Sigmoid colon (tissue), 7 donors: ENCODE data around the gene PTH1R. TPM values are rescaled to one million over a fixed set of nuclear protein-coding genes. Genes with fewer than 3 reads are reported as not detected.

Experiments used
- DNase-seq: peaks from one replicate; pipeline ENCODE4 v3.0.0-alpha.2; 2019
- H3K27ac ChIP-seq, 4 donors: fragments of 200-600 bp; sonication (generic); one replicate each; pipeline ENCODE4 v1.5.1; 2016 to 2019; ENCODE audit warnings: mild to moderate bottlenecking in 1 of 4
- H3K27me3 ChIP-seq, 3 donors: fragments of 200-600 bp; sonication (generic); one replicate each; pipeline ENCODE4 v1.5.1; 2019; ENCODE audit warnings: mild to moderate bottlenecking in 1 of 3
- H3K36me3 ChIP-seq, 4 donors: fragments of 200-600 bp; sonication (generic); one replicate each; pipeline ENCODE4 v1.5.1; 2016 to 2019
- H3K4me1 ChIP-seq, 4 donors: fragments of 200-600 bp; sonication (generic); one replicate each; pipeline ENCODE4 v1.5.1; 2017 to 2019
- H3K4me3 ChIP-seq, 4 donors: fragments of 200-600 bp; sonication (generic); one replicate each; pipeline ENCODE4 v1.5.1; 2017 to 2019; ENCODE audit warnings: mild to moderate bottlenecking in 2 of 4, moderate library complexity in 1 of 4
- H3K9me3 ChIP-seq, 4 donors: fragments of 200-600 bp in 3 of 4; sonication (generic) in 3 of 4; one replicate each; pipeline versions ENCODE4 v1.5.1 to v1.6.1; 2013 to 2019
- CTCF ChIP-seq, 4 experiments: fragments of 450-650 bp in 3 of 4; fragments of 200-600 bp in 1 of 4; IDR thresholded peaks; one replicate each; pipeline ENCODE4 v1.5.1; 2016 to 2019; ENCODE audit warnings: antibody characterized with exemption in 4 of 4, mild to moderate bottlenecking in 3 of 4, moderate library complexity in 2 of 4
- EP300 ChIP-seq, 4 donors: sonication (generic); formaldehyde crosslinking; IDR thresholded peaks; one replicate each; pipeline ENCODE4 v1.6.1; 2017; ENCODE audit warnings: antibody characterized with exemption in 4 of 4
- POLR2A ChIP-seq, 2 donors: fragments of 450-650 bp; IDR thresholded peaks; one replicate each; pipeline ENCODE4 v1.6.1; 2016; ENCODE audit warnings: antibody characterized with exemption in 2 of 2, mild to moderate bottlenecking in 2 of 2, moderate library complexity in 2 of 2
- POLR2AphosphoS5 ChIP-seq, 4 donors: sonication (generic); formaldehyde crosslinking; IDR thresholded peaks; one replicate each; pipeline ENCODE4 v1.6.1; 2017; ENCODE audit warnings: antibody characterized with exemption in 4 of 4
- WGBS, 2 donors: extraction: QIAGEN DNeasy Blood & Tissue Kit; methylation state at CpG; one replicate each; pipeline ENCODE4 v1.1.7; 2013; 5-methylcytosine and 5-hydroxymethylcytosine counted together
- intact Hi-C: fragments of 100-400 bp; cut with DNase I; formaldehyde crosslinking; loops from one replicate; pipeline ENCODE4 v1.15.1; 2023
- polyA plus RNA-seq, 3 donors: library from polyadenylated mRNA; stranded (reverse); fragments of 200-250 nt; gene quantifications; one replicate each; pipeline ENCODE4 v1.2.3, GENCODE V29; 2013
- total RNA-seq, 4 donors: library from RNA; depleted of rRNA; stranded (reverse); fragments of >200 nt; gene quantifications; one replicate each; pipeline ENCODE4 v1.1.0, GENCODE V29; 2016
- donor health status: healthy with polysubstance abuse.
- donor health status: Bipolar disorder and iron deficiency.
- donor health status: healthy.

Gene PTH1R
- total and polyA plus RNA-seq, 7 donors = 1.2 to 9.0 (median 4.6) TPM

- H3K9me3 ChIP-seq = no peaks in the 10 kb centered on the region
- DNase-seq = no peak
- peak overlapping the region in 2 of 4 donors; percentile 38 to 56 for H3K27ac ChIP-seq
- H3K4me1 ChIP-seq = peaks cover 0 to 27% (median 20%) of the 10 kb centered on the region in 4 donors
- intact Hi-C loops = no loop called here
- H3K4me3 ChIP-seq = no peak overlapping the region
- TF ChIP-seq POLR2A (IDR thresholded peaks at IDR 0.05) = no peak
- no peak for TF ChIP-seq EP300 (IDR thresholded peaks at IDR 0.05)
- no peak for TF ChIP-seq POLR2AphosphoS5 (IDR thresholded peaks at IDR 0.05)
- TF ChIP-seq CTCF (IDR thresholded peaks at IDR 0.05) = no peak
- H3K36me3 ChIP-seq = no peaks in the 10 kb centered on the region
- no peaks in the 10 kb centered on the region for H3K27me3 ChIP-seq
- 64 to 83% methylated on average over 5 of the region's 5 CpGs for WGBS, 2 donors
These were observed 4.0 kb upstream of the PTH1R start for GRCh38 chr3:46873521-46873920.

- Histone ChIP-seq H3K27me3 (no peaks in the 10 kb centered on the region), H3K36me3 (no peaks in the 10 kb centered on the region), H3K9me3 (no peaks in the 10 kb centered on the region), H3K4me1 (peaks cover 0 to 30% (median 23%) of the 10 kb centered on the region in 4 donors), H3K4me3 (no peak overlapping the region), H3K27ac (peak overlapping the region in 2 of 4 donors; percentile 38 to 56)
- no peak for DNase-seq
- intact Hi-C loops = no loop called here
- TF ChIP-seq POLR2AphosphoS5 (IDR thresholded peaks at IDR 0.05) (no peak), EP300 (IDR thresholded peaks at IDR 0.05) (no peak), CTCF (IDR thresholded peaks at IDR 0.05) (no peak), POLR2A (IDR thresholded peaks at IDR 0.05) (no peak)
- 29 to 65% methylated on average over 18 of the region's 18 CpGs for WGBS, 2 donors
These were observed 3.1 kb upstream of the PTH1R start for GRCh38 chr3:46874430-46874829.

GRCh38 chr3:46875560-46875959, 2.0 kb upstream of the PTH1R start:
- Histone ChIP-seq H3K9me3 (no peaks in the 10 kb centered on the region), H3K27ac (no peak overlapping the region), H3K27me3 (no peaks in the 10 kb centered on the region), H3K4me3 (no peak overlapping the region), H3K36me3 (no peaks in the 10 kb centered on the region), H3K4me1 (peaks cover 0 to 35% (median 26%) of the 10 kb centered on the region in 4 donors)
- WGBS, 2 donors = 91 to 93% methylated on average over 9 of the region's 9 CpGs
- intact Hi-C loops = no loop called here
- DNase-seq = no peak
- TF ChIP-seq POLR2A (IDR thresholded peaks at IDR 0.05) = no peak
- TF ChIP-seq CTCF (IDR thresholded peaks at IDR 0.05) = no peak
- TF ChIP-seq POLR2AphosphoS5 (IDR thresholded peaks at IDR 0.05) = no peak
- no peak for TF ChIP-seq EP300 (IDR thresholded peaks at IDR 0.05)

- Histone ChIP-seq H3K36me3 (no peaks in the 10 kb centered on the region), H3K27ac (no peak overlapping the region), H3K27me3 (peaks cover 6 to 10% (median 8%) of the 10 kb centered on the region in 3 donors), H3K4me3 (no peak overlapping the region), H3K9me3 (no peaks in the 10 kb centered on the region), H3K4me1 (peaks cover 0 to 45% (median 31%) of the 10 kb centered on the region in 4 donors)
- TF ChIP-seq CTCF (IDR thresholded peaks at IDR 0.05) (no peak), POLR2A (IDR thresholded peaks at IDR 0.05) (no peak), POLR2AphosphoS5 (IDR thresholded peaks at IDR 0.05) (no peak), EP300 (IDR thresholded peaks at IDR 0.05) (no peak)
- intact Hi-C loops = no loop called here
- WGBS, 2 donors = 82 to 88% methylated on average over 10 of the region's 10 CpGs
- no peak for DNase-seq
These were observed 914 bp upstream of the PTH1R start for GRCh38 chr3:46876313-46877300.
